Right cardiac atrium (tissue), 5 donors: ENCODE measurements around the gene STARD13. TPM values are rescaled to one million over a fixed set of nuclear protein-coding genes. Genes with fewer than 3 reads are reported as not detected.
"Not testable (repeated sequence)": the region's sequence is repeated elsewhere in the genome, so short reads cannot be mapped to it uniquely, and the experiment has no call there.

ENCODE experiments used
- ATAC-seq, 2 donors: fragments of 200-7000 bp; cut with Tn5 transposase; one replicate each; pipeline versions ENCODE4 v1.8.0 to v1.9.1; 2020; ENCODE audit warnings: moderate library complexity in 2 of 2, mild to moderate bottlenecking in 1 of 2
- DNase-seq, 3 donors: peaks; one replicate each; pipeline ENCODE4 v3.0.0-alpha.2; 2020
- H3K27ac ChIP-seq: one replicate; pipeline ENCODE4 v1.5.1; 2013; ENCODE audit warnings: mild to moderate bottlenecking, low read length, control low read depth, moderate library complexity
- H3K27me3 ChIP-seq: one replicate; pipeline ENCODE4 v1.6.1; 2013; ENCODE audit not compliant: control insufficient read depth, insufficient read depth
- H3K4me1 ChIP-seq: one replicate; pipeline ENCODE4 v1.6.1; 2013; ENCODE audit warnings: low read length; ENCODE audit not compliant: control insufficient read depth, insufficient read depth
- H3K4me3 ChIP-seq: one replicate; pipeline ENCODE4 v1.5.1; 2013; ENCODE audit warnings: low read length, control low read depth
- H3K9me3 ChIP-seq: one replicate; pipeline ENCODE4 v1.6.1; 2013; ENCODE audit warnings: low read length; ENCODE audit not compliant: control insufficient read depth
- WGBS: extraction: QIAGEN DNeasy Blood & Tissue Kit; methylation state at CpG from one replicate; pipeline ENCODE4 v1.1.7; 2013; 5-methylcytosine and 5-hydroxymethylcytosine counted together
- intact Hi-C, 4 donors: fragments of 100-400 bp; cut with DNase I; formaldehyde crosslinking; loops; one replicate each; pipeline versions ENCODE4 v1.11.0 to v1.14.0; 2022 to 2023
- polyA plus RNA-seq: library from polyadenylated mRNA; stranded (reverse); fragments of 200-250 nt; gene quantifications from one replicate; pipeline ENCODE4 v1.2.3, GENCODE V29; 2013
- total RNA-seq, 4 donors: library from RNA; stranded (reverse); fragmentation: NEBNext Ultra II Directional; extraction: Animal tissue kit (Norgen Biotek cat#: 25700); gene quantifications; one replicate each; pipeline ENCODE4 v1.2.1, GENCODE V29; 2021
- donor health status: healthy with polysubstance abuse.
- donor health status: DM: no; HTN: yes; CAD: no.
- donor health status: DM: no; HTN: no; CAD: no.
- donor health status: DM: no; HTN: yes; CAD: no; lungs with severe emphysema.
- donor health status: DM: yes; HTN: yes; CAD: no.

The STARD13 gene
- total and polyA plus RNA-seq, 5 donors, result 9.6 to 35.7 (median 27.3) TPM

GRCh38 chr13:33182729-33183128 is 102.8 kb downstream of the STARD13 start:
- 82% methylated on average over 9 of the region's 9 CpGs for WGBS
- intact Hi-C loops, result no loop called here
- H3K9me3 ChIP-seq, result no peaks in the 10 kb centered on the region
- ATAC-seq, result no peak
- H3K4me3 ChIP-seq, result no peak overlapping the region
- no peak overlapping the region for H3K27ac ChIP-seq
- DNase-seq, result no peak
- H3K4me1 ChIP-seq, result peaks cover 19% of the 10 kb centered on the region
- no peaks in the 10 kb centered on the region for H3K27me3 ChIP-seq

GRCh38 chr13:33181264-33181663 is 104.3 kb downstream of the STARD13 start:
- no peak for ATAC-seq
- intact Hi-C loops, result no loop called here
- no peak overlapping the region for H3K4me3 ChIP-seq
- peaks cover 17% of the 10 kb centered on the region for H3K4me1 ChIP-seq
- no peaks in the 10 kb centered on the region for H3K27me3 ChIP-seq
- no peak overlapping the region for H3K27ac ChIP-seq
- H3K9me3 ChIP-seq, result no peaks in the 10 kb centered on the region
- DNase-seq, result no peak

- DNase-seq (no peak), ATAC-seq (peak; percentile 47 to 52)
- Histone ChIP-seq H3K27ac (no peak overlapping the region), H3K9me3 (no peaks in the 10 kb centered on the region), H3K27me3 (no peaks in the 10 kb centered on the region), H3K4me1 (peaks cover 12% of the 10 kb centered on the region), H3K4me3 (no peak overlapping the region)
- WGBS, result 61% methylated on average over 5 of the region's 5 CpGs
- intact Hi-C loops, result no loop called here
These were observed 105.3 kb downstream of the STARD13 start for GRCh38 chr13:33180122-33180804.

- Histone ChIP-seq H3K27ac (peak overlapping the region; percentile 63), H3K4me3 (no peak overlapping the region), H3K9me3 (no peaks in the 10 kb centered on the region), H3K27me3 (no peaks in the 10 kb centered on the region), H3K4me1 (peaks cover 14% of the 10 kb centered on the region)
- ATAC-seq (no peak), DNase-seq (no peak)
- intact Hi-C loops, result no loop called here
- 88% methylated on average over 1 of the region's 1 CpG for WGBS
These were observed 106.1 kb downstream of the STARD13 start for GRCh38 chr13:33179463-33179862.

- no peak overlapping the region for H3K27ac ChIP-seq
- no peak overlapping the region for H3K4me3 ChIP-seq
- ATAC-seq (no peak), DNase-seq (no peak)
- 66% methylated on average over 4 of the region's 4 CpGs for WGBS
- H3K4me1 ChIP-seq, result peaks cover 12% of the 10 kb centered on the region
- H3K9me3 ChIP-seq, result no peaks in the 10 kb centered on the region
- intact Hi-C loops, result no loop called here
- no peaks in the 10 kb centered on the region for H3K27me3 ChIP-seq
These were observed 107.2 kb downstream of the STARD13 start for GRCh38 chr13:33178209-33178840.

- H3K27me3 ChIP-seq, DNase-seq, H3K9me3 ChIP-seq, H3K27ac ChIP-seq, H3K4me3 ChIP-seq, ATAC-seq, intact Hi-C loops, H3K4me1 ChIP-seq: not testable (repeated sequence)
- 78% methylated on average over 4 of the region's 4 CpGs for WGBS
These were observed 108.0 kb downstream of the STARD13 start for GRCh38 chr13:33177340-33178208.

GRCh38 chr13:33176526-33176925 is 109.0 kb downstream of the STARD13 start:
- H3K9me3 ChIP-seq, result no peaks in the 10 kb centered on the region
- no peak for DNase-seq
- no peaks in the 10 kb centered on the region for H3K27me3 ChIP-seq
- intact Hi-C loops, result no loop called here
- H3K27ac ChIP-seq, result no peak overlapping the region
- ATAC-seq, result no peak
- 68% methylated on average over 1 of the region's 1 CpG for WGBS
- H3K4me1 ChIP-seq, result peaks cover 9% of the 10 kb centered on the region
- H3K4me3 ChIP-seq, result no peak overlapping the region

- ATAC-seq (no peak), DNase-seq (no peak)
- no peaks in the 10 kb centered on the region for H3K27me3 ChIP-seq
- intact Hi-C loops, result no loop called here
- H3K27ac ChIP-seq, result no peak overlapping the region
- no peak overlapping the region for H3K4me3 ChIP-seq
- H3K9me3 ChIP-seq, result no peaks in the 10 kb centered on the region
- WGBS, result 53% methylated on average over 2 of the region's 2 CpGs
- peaks cover 12% of the 10 kb centered on the region for H3K4me1 ChIP-seq
These were observed 109.6 kb downstream of the STARD13 start for GRCh38 chr13:33175991-33176390.

GRCh38 chr13:33174931-33175330 is 110.6 kb downstream of the STARD13 start:
- intact Hi-C loops, result no loop called here
- no peak for DNase-seq
- Histone ChIP-seq H3K4me1 (peaks cover 12% of the 10 kb centered on the region), H3K9me3 (no peaks in the 10 kb centered on the region), H3K27ac (no peak overlapping the region), H3K27me3 (no peaks in the 10 kb centered on the region), H3K4me3 (no peak overlapping the region)
- 50% methylated on average over 2 of the region's 2 CpGs for whole genome bisulfite sequencing
- ATAC-seq, result no peak

- ATAC-seq (no peak), DNase-seq (no peak)
- Histone ChIP-seq H3K27ac (peak overlapping the region; percentile 13), H3K4me1 (peaks cover 11% of the 10 kb centered on the region), H3K27me3 (no peaks in the 10 kb centered on the region), H3K4me3 (no peak overlapping the region), H3K9me3 (no peaks in the 10 kb centered on the region)
- WGBS, result 74% methylated on average over 3 of the region's 3 CpGs
- intact Hi-C loops, result no loop called here
These were observed 111.1 kb downstream of the STARD13 start for GRCh38 chr13:33174491-33174890.

GRCh38 chr13:33172911-33173310 is 112.6 kb downstream of the STARD13 start:
- 86% methylated on average over 5 of the region's 5 CpGs for WGBS
- H3K27me3 ChIP-seq, result no peaks in the 10 kb centered on the region
- H3K27ac ChIP-seq, result no peak overlapping the region
- H3K4me3 ChIP-seq, result no peak overlapping the region
- H3K4me1 ChIP-seq, result peaks cover 16% of the 10 kb centered on the region
- H3K9me3 ChIP-seq, result no peaks in the 10 kb centered on the region
- intact Hi-C loops, result no loop called here
- DNase-seq (no peak), ATAC-seq (no peak)
